Choroid plexus epithelial cell (primary cell): ENCODE measurements around the gene PXT1.
A peak's percentile ranks its signal among the peaks of the same experiment; 100 is the strongest.
"Not testable (repeated sequence)": the region's sequence is repeated elsewhere in the genome, so short reads cannot be mapped to it uniquely, and the experiment has no call there.

Source experiments
- DNase-seq: peaks from one replicate; pipeline ENCODE4 v3.0.0-alpha.2; 2010; ENCODE audit warnings: low read depth
- H3K4me3 ChIP-seq: 2 replicates; pipeline ENCODE4 v1.5.1; 2011; ENCODE audit warnings: low read depth, mild to moderate bottlenecking, control low read depth, low read length, moderate library complexity
- TF ChIP-seq, protein P1 (sequence below): conservative IDR thresholded peaks from 2 replicates; pipeline ENCODE4 v1.5.1; 2011; ENCODE audit warnings: low read depth, mild to moderate bottlenecking, control low read depth, inconsistent platforms, low read length, moderate library complexity

PXT1 gene

DNA sequence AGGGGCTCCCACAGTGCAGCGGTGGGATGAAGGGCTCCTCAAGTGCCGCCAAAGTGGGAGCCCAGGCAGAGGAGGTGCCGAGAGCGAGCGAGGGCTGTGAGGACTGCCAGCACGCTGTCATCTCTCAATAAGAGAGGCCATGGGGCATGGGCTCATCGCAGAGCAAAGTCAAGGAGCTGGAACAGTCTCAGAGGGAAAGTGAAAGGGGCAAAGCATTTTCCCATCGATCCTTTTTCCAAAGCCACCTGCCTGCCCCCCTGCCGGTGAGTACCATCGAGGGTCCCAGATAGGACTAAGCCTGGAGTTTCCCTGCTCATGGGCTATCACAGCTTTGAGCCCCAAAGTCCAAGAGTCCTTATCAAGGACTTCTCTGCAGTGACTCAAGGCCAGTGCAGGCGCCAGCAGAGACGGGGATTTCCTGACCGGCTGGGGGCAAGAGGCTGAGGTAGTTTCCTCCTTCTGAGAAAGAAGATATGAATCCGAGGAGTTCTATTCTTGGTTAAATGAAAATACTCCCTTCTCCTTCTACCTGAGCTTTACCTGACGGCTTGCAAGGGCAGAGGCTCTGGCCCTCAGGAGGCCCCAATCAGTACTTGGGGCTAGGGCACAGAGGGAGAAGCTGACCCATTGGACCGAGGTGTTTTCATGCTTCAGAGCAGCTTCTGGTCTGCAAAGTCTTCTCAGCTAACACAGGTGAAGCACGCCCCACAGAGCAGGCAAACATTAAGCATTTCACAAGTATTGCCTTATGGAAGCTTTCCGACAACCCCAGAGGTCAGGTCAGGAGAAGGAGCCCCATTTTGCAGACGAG is 77.8 kb downstream of the PXT1 start:
- peak; percentile 69 for DNase-seq
- TF ChIP-seq, protein P1, sequence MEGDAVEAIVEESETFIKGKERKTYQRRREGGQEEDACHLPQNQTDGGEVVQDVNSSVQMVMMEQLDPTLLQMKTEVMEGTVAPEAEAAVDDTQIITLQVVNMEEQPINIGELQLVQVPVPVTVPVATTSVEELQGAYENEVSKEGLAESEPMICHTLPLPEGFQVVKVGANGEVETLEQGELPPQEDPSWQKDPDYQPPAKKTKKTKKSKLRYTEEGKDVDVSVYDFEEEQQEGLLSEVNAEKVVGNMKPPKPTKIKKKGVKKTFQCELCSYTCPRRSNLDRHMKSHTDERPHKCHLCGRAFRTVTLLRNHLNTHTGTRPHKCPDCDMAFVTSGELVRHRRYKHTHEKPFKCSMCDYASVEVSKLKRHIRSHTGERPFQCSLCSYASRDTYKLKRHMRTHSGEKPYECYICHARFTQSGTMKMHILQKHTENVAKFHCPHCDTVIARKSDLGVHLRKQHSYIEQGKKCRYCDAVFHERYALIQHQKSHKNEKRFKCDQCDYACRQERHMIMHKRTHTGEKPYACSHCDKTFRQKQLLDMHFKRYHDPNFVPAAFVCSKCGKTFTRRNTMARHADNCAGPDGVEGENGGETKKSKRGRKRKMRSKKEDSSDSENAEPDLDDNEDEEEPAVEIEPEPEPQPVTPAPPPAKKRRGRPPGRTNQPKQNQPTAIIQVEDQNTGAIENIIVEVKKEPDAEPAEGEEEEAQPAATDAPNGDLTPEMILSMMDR: no peak

DNA sequence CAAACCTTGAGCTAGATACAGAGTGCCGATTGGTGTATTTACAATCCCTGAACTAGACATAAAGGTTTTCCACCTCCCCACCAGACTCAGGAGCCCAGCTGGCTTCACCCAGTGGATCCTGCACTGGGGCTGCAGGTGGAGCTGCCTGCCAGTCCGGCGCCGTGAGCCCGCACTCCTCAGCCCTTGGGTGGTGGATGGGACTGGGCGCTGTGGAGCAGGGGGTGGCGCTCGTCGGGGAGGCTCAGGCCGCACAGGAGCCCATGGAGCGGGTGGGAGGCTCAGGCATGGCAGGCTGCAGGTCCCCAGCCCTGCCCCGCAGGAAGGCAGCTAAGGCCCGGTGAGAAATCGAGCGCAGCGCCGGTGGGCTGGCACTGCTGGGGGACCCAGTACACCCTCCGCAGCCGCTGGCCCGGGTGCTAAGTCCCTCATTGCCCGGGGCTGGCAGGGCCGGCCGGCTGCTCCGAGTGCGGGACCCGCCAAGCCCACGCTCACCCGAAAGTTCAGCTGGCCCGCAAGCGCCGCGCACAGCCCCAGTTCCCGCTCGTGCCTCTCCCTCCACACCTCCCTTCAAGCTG is 78.5 kb downstream of the PXT1 start:
- H3K4me3 ChIP-seq, DNase-seq: not testable (repeated sequence)

More for the DNA sequence above, 77.8 kb downstream of the PXT1 start:
- H3K4me3 ChIP-seq: no peak overlapping the region

DNA sequence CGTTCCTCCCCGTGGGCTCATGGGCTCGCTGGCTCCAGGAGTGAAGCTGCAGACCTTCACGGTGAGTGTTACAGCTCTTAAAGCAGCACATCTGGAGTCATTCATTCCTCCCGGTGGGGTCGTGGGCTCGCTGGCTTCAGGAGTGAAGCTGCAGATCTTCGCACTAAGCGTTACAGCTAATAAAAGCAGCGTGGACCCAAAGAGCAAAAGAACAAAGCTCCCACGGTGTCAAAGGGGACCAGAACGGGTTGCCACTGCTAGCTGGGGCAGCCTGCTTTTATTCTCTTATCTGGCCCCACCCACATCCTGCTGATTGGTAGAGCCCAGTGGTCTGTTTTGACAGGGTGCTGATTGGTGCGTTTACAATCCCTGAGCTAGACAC is 79.3 kb downstream of the PXT1 start:
- not testable (repeated sequence) for H3K4me3 ChIP-seq, DNase-seq

DNA sequence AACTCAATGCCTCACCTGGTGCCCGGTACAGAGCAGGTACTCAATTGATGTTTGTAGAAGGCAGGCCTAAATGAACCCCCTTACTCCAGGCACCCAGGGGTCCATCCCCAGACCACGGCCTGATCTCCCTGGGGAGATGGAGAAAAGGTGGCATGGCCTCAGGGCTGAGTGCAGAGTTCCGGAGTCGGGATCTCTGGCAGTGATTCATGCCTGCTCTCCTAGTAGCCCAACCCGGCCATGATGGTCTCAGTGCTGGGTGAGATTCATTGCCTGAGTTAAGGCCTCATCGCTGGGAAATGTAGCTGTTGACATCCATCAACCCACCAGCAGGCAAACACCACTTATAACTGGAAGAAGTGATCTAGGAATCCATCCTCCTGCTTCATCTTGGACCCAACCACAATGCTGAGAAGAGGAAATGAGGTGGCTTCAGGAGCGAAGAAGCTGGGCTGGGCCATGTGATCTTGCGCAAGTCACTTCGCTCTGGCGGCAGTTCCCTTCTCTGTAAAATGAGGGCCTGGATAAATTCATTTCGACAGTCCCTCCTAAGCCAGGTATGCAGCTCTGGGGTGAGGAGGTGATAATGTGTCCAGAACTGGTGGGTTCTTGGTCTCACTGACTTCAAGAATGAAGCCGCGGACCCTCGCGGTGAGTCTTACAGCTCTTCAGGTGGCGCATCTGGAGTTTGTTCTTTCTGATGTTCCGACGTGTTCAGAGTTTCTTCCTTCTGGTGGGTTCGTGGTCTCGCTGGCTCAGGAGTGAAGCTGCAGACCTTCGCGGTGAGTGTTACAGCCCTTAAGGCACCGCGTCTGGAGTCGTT is 79.9 kb downstream of the PXT1 start:
- TF ChIP-seq, protein P1: no peak
- no peak for DNase-seq
- H3K4me3 ChIP-seq: no peak overlapping the region

DNA sequence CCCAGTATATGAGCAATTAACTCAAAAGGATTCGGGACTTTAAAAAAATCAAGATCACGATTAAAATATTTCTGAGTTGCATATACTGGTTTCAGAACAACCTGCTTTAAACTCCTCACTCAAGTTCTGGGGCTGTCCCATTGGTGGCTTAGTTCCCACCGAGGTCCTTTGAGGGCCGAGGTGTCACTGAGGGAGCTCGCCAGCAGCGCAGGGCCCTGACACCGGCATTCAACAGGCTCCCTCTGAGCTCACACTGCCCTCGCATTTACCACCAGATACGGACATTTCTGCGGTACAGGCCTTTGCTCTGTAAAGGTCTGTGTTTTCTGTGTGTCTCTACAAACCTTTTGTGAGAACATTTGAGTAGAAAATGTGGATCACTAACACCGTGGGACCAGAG is 81.6 kb downstream of the PXT1 start:
- DNase-seq: no peak
- H3K4me3 ChIP-seq: no peak overlapping the region
- TF ChIP-seq, protein P1: no peak

DNA sequence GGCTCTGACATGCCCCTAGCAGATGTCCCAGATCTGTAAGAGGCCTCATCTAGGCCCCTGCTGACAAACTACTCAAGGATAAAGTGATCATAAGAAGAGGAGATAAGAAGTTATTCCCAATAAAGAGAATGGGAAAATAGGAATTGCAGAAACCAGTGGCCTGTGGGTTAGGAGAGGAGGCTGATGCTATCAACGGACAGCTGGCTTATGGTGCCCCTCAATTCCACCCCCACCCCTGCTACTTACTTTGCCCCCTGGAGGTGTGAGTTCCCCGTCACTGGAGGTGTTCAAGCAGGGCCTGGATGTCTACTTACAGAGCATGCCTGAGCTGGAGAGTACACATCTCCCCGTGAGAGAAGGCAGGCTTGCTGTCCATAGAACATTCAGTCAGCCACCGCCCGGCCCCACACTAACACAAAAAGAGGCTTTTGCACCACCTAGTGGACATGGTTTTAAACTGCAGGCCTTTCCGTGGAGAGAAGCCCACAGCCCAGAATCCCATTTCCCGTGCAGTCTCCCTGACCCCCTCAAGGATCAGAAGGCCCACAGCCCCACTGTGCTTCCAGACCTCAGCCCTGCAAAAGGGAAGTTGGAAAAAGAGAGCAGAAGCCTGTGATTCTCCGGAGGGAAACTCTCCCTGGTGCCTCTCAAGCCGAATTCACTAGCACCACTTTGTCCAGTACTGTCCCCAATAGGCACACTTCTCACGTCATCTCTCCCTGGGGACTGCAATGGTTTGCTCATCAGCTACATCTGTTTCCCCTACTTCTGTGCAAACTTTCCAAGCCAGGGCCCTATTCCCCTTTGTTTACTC is 82.2 kb downstream of the PXT1 start:
- no peak overlapping the region for H3K4me3 ChIP-seq
- TF ChIP-seq, protein P1: peak; percentile 87
- peak; percentile 87 for DNase-seq

DNA sequence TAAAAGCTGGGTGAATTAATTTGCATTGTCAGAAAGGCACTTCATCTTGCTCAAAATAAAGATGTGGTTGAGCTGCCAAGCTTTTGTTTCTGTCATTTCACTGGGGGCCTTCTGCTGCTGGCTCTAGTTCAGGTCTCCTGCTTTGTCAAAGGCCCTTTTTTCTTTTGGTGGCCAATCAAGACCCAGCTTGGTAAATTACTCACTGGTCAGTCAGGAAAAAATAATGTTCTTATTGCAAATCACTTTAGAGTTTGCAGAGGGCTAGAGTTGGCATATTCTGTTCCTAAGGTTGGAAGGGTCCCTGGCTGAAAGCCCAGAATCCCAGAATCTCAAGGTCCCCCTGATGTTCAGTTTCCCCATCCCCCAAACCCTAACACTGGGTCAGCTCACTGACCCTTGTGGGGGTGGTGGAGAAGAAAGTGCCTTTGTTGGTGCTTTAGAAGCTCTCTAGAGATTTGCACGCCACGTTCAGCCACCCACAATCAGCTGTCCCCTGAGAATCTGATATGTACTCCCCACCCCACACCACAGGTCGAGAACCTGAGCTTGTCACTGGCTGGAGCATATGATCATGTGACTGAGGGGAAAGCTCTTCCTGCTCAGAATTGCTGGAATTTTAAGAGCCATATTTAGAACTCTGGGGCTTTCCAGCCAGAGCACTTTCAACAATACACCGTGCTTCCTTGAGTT is 84.3 kb downstream of the PXT1 start:
- TF ChIP-seq, protein P1: no peak
- peak; percentile 85 for DNase-seq
- no peak overlapping the region for H3K4me3 ChIP-seq
